H1 (cell line): ENCODE measurements around the gene IGSF9B. TPM values are rescaled to one million over a fixed set of nuclear protein-coding genes. Genes with fewer than 3 reads are reported as not detected.

Source experiments
- CTCF ChIA-PET: fragments of 300-600 bp; sonication (Branson Sonifier 250); formaldehyde crosslinking; loops from one replicate; lab custom pipeline; 2021; ENCODE audit not compliant: partially characterized antibody; lab: Charles Lee
- POLR2A ChIA-PET: fragments of 300-600 bp; sonication (Branson Sonifier 250); formaldehyde crosslinking; loops from one replicate; lab custom pipeline; 2021; ENCODE audit warnings: inconsistent platforms; ENCODE audit not compliant: partially characterized antibody; lab: Charles Lee
- DNase-seq, 2 experiments: peaks; one replicate each; pipeline versions ENCODE4 v3.0.0 to v3.0.0-alpha.2; 2010 to 2022; ENCODE audit warnings: low spot score in 2 of 2, low read depth in 1 of 2, mixed read lengths in 1 of 2
- FAIRE-seq: peaks from 2 replicates; lab custom pipeline; 2011; peaks lifted over from hg19 to GRCh38; lab: Jason Lieb, UNC
- H2AFZ ChIP-seq: 2 replicates; pipeline ENCODE4 v1.8.1; 2012; ENCODE audit warnings: low read length, inconsistent platforms
- H2AK5ac ChIP-seq: 2 replicates; pipeline ENCODE4 v1.6.1; 2013; ENCODE audit warnings: low read depth, low read length
- H2BK120ac ChIP-seq: replicated peaks from 2 replicates; pipeline ENCODE3; 2013; ENCODE audit warnings: low read depth, low read length, inconsistent platforms
- H2BK12ac ChIP-seq: 2 replicates; pipeline ENCODE4 v1.6.1; 2013; ENCODE audit warnings: low read depth, low read length
- H2BK15ac ChIP-seq: 2 replicates; pipeline ENCODE4 v1.6.1; 2013; ENCODE audit warnings: low read length
- H2BK20ac ChIP-seq: 2 replicates; pipeline ENCODE4 v1.6.1; 2013; ENCODE audit warnings: low read length
- H2BK5ac ChIP-seq: 2 replicates; pipeline ENCODE4 v1.6.1; 2013; ENCODE audit warnings: low read depth, low read length
- H3K14ac ChIP-seq: 2 replicates; pipeline ENCODE4 v1.6.1; 2013; ENCODE audit warnings: inconsistent platforms; ENCODE audit not compliant: insufficient read length
- H3K18ac ChIP-seq: 2 replicates; pipeline ENCODE4 v1.6.1; 2013; ENCODE audit warnings: low read length; ENCODE audit errors: extremely low read depth
- H3K23ac ChIP-seq: 2 replicates; pipeline ENCODE4 v1.6.1; 2013; ENCODE audit warnings: inconsistent platforms; ENCODE audit not compliant: insufficient read length
- H3K23me2 ChIP-seq: 2 replicates; pipeline ENCODE4 v1.6.1; 2013; ENCODE audit warnings: low read depth, low read length
- H3K27ac ChIP-seq: 2 replicates; pipeline ENCODE4 v1.6.1; 2011; ENCODE audit warnings: low read depth, low read length, inconsistent platforms
- H3K27me3 ChIP-seq, 4 experiments: replicated peaks in 1 of 4; 1 replicate in 1 of 4; 2 replicates in 3 of 4; pipeline versions ENCODE4 v1.6.1 to v1.8.1; 2011 to 2013; ENCODE audit warnings: low read length in 3 of 4, mild to moderate bottlenecking in 3 of 4, inconsistent platforms in 2 of 4, mixed read lengths in 2 of 4, moderate library complexity in 1 of 4; ENCODE audit not compliant: control insufficient read depth in 3 of 4, insufficient read depth in 3 of 4; ENCODE audit errors: extremely low read depth in 1 of 4
- H3K36me3 ChIP-seq, 4 experiments: 2 replicates each; pipeline versions ENCODE4 v1.6.1 to v1.8.1; 2011 to 2013; ENCODE audit warnings: mild to moderate bottlenecking in 4 of 4, low read length in 3 of 4, moderate library complexity in 2 of 4, control low read depth in 1 of 4, inconsistent platforms in 1 of 4; ENCODE audit not compliant: insufficient read depth in 4 of 4, control insufficient read depth in 2 of 4
- H3K4ac ChIP-seq: replicated peaks from 2 replicates; pipeline ENCODE3; 2013; ENCODE audit warnings: low read length, low read depth, mixed read lengths, inconsistent platforms; ENCODE audit not compliant: insufficient read length
- H3K4me1 ChIP-seq, 4 experiments: replicated peaks in 1 of 4; 1 replicate in 1 of 4; 2 replicates in 3 of 4; pipeline versions ENCODE4 v1.6.1 to v1.8.1; 2011 to 2013; ENCODE audit warnings: low read length in 3 of 4, inconsistent platforms in 2 of 4, mixed read lengths in 1 of 4; ENCODE audit not compliant: insufficient read depth in 4 of 4, control insufficient read depth in 3 of 4
- H3K4me2 ChIP-seq, 2 experiments: 2 replicates each; pipeline versions ENCODE4 v1.6.1 to v1.8.1; 2011 to 2013; ENCODE audit warnings: low read depth in 2 of 2, low read length in 2 of 2, control low read depth in 1 of 2, inconsistent platforms in 1 of 2, mild to moderate bottlenecking in 1 of 2; ENCODE audit not compliant: insufficient read depth in 1 of 2
- H3K4me3 ChIP-seq, 4 experiments: fragments of 200-600, 300-600 bp in 1 of 4; sonication (generic), shearing (Covaris generic), sonication (Bioruptor Twin) in 1 of 4; 2 replicates each; pipeline versions ENCODE4 v1.5.1 to v1.8.1; 2011 to 2016; ENCODE audit warnings: low read length in 4 of 4, low read depth in 3 of 4, control low read depth in 2 of 4, inconsistent platforms in 2 of 4, mild to moderate bottlenecking in 2 of 4, mixed read lengths in 1 of 4, moderate library complexity in 1 of 4; ENCODE audit not compliant: insufficient read depth in 2 of 4; ENCODE audit errors: extremely low read depth in 1 of 4
- H3K56ac ChIP-seq: replicated peaks from 2 replicates; pipeline ENCODE3; 2013; ENCODE audit warnings: low read depth, mild to moderate bottlenecking, mixed read lengths, low read length, inconsistent platforms; ENCODE audit not compliant: insufficient read length
- H3K79me1 ChIP-seq: 2 replicates; pipeline ENCODE4 v1.6.1; 2013; ENCODE audit warnings: low read depth, low read length, control low read depth
- H3K79me2 ChIP-seq, 2 experiments: 2 replicates each; pipeline versions ENCODE4 v1.6.1 to v1.8.1; 2012 to 2013; ENCODE audit warnings: low read length in 2 of 2, mild to moderate bottlenecking in 2 of 2, inconsistent platforms in 1 of 2; ENCODE audit not compliant: insufficient read depth in 2 of 2, control insufficient read depth in 1 of 2
- H3K9ac ChIP-seq, 4 experiments: replicated peaks in 1 of 4; 1 replicate in 1 of 4; 2 replicates in 3 of 4; pipeline versions ENCODE4 v1.6.1 to v1.8.1; 2011 to 2013; ENCODE audit warnings: low read depth in 3 of 4, low read length in 3 of 4, control low read depth in 2 of 4, mild to moderate bottlenecking in 2 of 4, moderate library complexity in 2 of 4, inconsistent platforms in 1 of 4; ENCODE audit errors: extremely low read depth in 1 of 4
- H3K9me3 ChIP-seq, 2 experiments: 2 replicates each; pipeline versions ENCODE4 v1.6.1 to v1.8.1; 2012 to 2013; ENCODE audit warnings: mild to moderate bottlenecking in 2 of 2, moderate library complexity in 2 of 2, control low read depth in 1 of 2, inconsistent platforms in 1 of 2, low read depth in 1 of 2, low read length in 1 of 2, mixed read lengths in 1 of 2; ENCODE audit not compliant: insufficient read depth in 2 of 2
- H4K20me1 ChIP-seq, 2 experiments: replicated peaks in 1 of 2; 2 replicates each; pipeline versions ENCODE3 to v1.8.1; 2011 to 2013; ENCODE audit warnings: inconsistent platforms in 2 of 2, low read length in 2 of 2, mild to moderate bottlenecking in 1 of 2; ENCODE audit not compliant: insufficient read depth in 2 of 2, control insufficient read depth in 1 of 2
- H4K5ac ChIP-seq: 2 replicates; pipeline ENCODE4 v1.6.1; 2013; ENCODE audit warnings: low read length, low read depth, mixed read lengths, inconsistent platforms; ENCODE audit not compliant: insufficient read length
- H4K8ac ChIP-seq: 2 replicates; pipeline ENCODE4 v1.8.0; 2013; ENCODE audit warnings: mild to moderate bottlenecking, moderate library complexity, low read length, inconsistent platforms; ENCODE audit not compliant: insufficient read depth; ENCODE audit errors: extremely low read depth
- H4K91ac ChIP-seq: replicated peaks from 2 replicates; pipeline ENCODE3; 2013; ENCODE audit warnings: low read length, mixed read lengths, inconsistent platforms; ENCODE audit not compliant: insufficient read length
- WGBS, 2 experiments: shearing (Covaris generic) in 1 of 2; methylation state at CpG; one replicate each; pipeline versions ENCODE4 v1.1.6 to v1.1.7; 2013 to 2015; ENCODE audit warnings: low lambda C conversion rate in 2 of 2, mixed read lengths in 2 of 2, inconsistent platforms in 1 of 2, low coverage in 1 of 2, missing lambda C conversion rate in 1 of 2; ENCODE audit not compliant: insufficient replicate concordance in 2 of 2, insufficient coverage in 1 of 2, insufficient read length in 1 of 2; ENCODE audit errors: extremely low coverage in 1 of 2, missing lambda C conversion rate in 1 of 2; 5-methylcytosine and 5-hydroxymethylcytosine counted together
- polyA plus RNA-seq, 7 experiments: library from polyadenylated mRNA; depleted of rRNA in 3 of 7; stranded (reverse) in 5 of 7; unstranded in 2 of 7; fragments of >200 nt in 5 of 7; fragments of 200-250 nt in 2 of 7; gene quantifications; 1 replicate in 5 of 7; 2 replicates in 1 of 7; 4 replicates in 1 of 7; pipeline versions ENCODE4 v1.2.1 to v1.2.3, GENCODE V29; 2011 to 2013; ENCODE audit warnings: missing spikeins in 2 of 7, mixed read lengths in 2 of 7
- total RNA-seq: library from RNA; stranded (reverse); fragmentation: NEBNext Ultra II Directional; extraction: Animal tissue kit (Norgen Biotek cat#: 25700); gene quantifications from 2 replicates; pipeline ENCODE4 v1.2.1, GENCODE V29; 2021

The IGSF9B gene
- total and polyA plus RNA-seq, 2 of the 8 experiments (the other 6 are each of a cell fraction or from before 2014, with no cell fraction given) = 16.5 to 49.2 TPM

DNA sequence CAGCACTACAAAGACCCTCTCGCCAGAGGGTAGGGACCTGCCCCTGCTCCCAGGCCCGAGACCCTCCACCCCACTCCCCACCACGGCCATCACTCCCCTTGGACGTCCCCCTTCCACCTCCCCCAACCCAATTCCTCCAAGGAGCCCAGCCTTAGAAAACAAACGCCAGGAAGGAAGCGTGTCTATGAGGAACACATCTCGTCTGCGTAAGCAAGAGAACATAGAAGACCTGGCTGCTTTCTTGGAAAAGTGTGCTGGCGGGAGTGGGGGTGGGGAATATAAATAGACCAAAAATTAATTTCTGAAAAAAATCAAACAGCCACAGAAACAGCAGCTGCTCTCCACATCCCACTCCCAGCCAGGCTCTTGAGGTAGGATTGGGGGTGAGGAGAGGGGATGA lies 23.9 kb upstream of the IGSF9B start:
- Histone ChIP-seq H4K8ac (no peak overlapping the region), H2AFZ (no peak overlapping the region), H3K4me2 (no peak overlapping the region), H3K23me2 (no peaks in the 10 kb centered on the region), H2BK5ac (no peak overlapping the region), H3K4me1 (no peaks in the 10 kb centered on the region; a peak in 1 of 7 replicates), H3K4ac (no peak overlapping the region), H3K27ac (no peak overlapping the region), H2AK5ac (no peak overlapping the region), H2BK120ac (no peak overlapping the region), H2BK20ac (no peak overlapping the region), H3K14ac (no peak overlapping the region), H4K20me1 (no peaks in the 10 kb centered on the region), H3K23ac (no peak overlapping the region), H3K36me3 (no peaks in the 10 kb centered on the region), H3K79me2 (no peaks in the 10 kb centered on the region), H4K5ac (no peak overlapping the region), H3K79me1 (no peaks in the 10 kb centered on the region), H2BK12ac (no peak overlapping the region), H3K4me3 (no peak overlapping the region), H3K9ac (no peak overlapping the region), H3K18ac (no peak overlapping the region), H3K9me3 (no peaks in the 10 kb centered on the region), H4K91ac (no peak overlapping the region), H3K27me3 (0 out of 7 replicates have a peak, but pooled peaks cover 0 to 2% (median under 1%) of the 10 kb centered on the region in 4 experiments), H2BK15ac (no peak overlapping the region), H3K56ac (no peak overlapping the region)
- FAIRE-seq = no peak
- no peak for DNase-seq
- CTCF ChIA-PET = interaction anchor here (1.1 to 1.6 kb wide), 5 partner anchors 18 to 70 kb away, joined by 3 to 7 read pairs (median 5); no protein-coding TSS in a partner anchor
- WGBS, 2 experiments = 90% methylated on average over 7 of the region's 9 CpGs; no CpG with 5 or more reads in 1 of the 2 experiments
- POLR2A ChIA-PET = no interaction called here
